H1 (cell line): ENCODE measurements around the gene KIF5A. TPM values are rescaled to one million over a fixed set of nuclear protein-coding genes. Genes with fewer than 3 reads are reported as not detected.
A peak's percentile ranks its signal among the peaks of the same experiment; 100 is the strongest.

ENCODE experiments used
- RAD21 ChIP-seq, 2 experiments: IDR thresholded peaks in 1 of 2; conservative IDR thresholded peaks in 1 of 2; 2 replicates each; pipeline ENCODE4 v1.6.1; 2011; ENCODE audit warnings: low read depth in 2 of 2, low read length in 2 of 2, improper control_type of control experiment in 1 of 2, inconsistent platforms in 1 of 2, mild to moderate bottlenecking in 1 of 2, moderate library complexity in 1 of 2
- SUZ12 ChIP-seq: fragments of 200-600 bp; sonication (generic); IDR thresholded peaks from 2 replicates; pipeline ENCODE4 v1.6.1; 2012; ENCODE audit warnings: mild to moderate bottlenecking, inconsistent platforms, low read length, moderate library complexity, mixed read lengths
- polyA plus RNA-seq, 7 experiments: library from polyadenylated mRNA; depleted of rRNA in 3 of 7; stranded (reverse) in 5 of 7; unstranded in 2 of 7; fragments of >200 nt in 5 of 7; fragments of 200-250 nt in 2 of 7; gene quantifications; 1 replicate in 5 of 7; 2 replicates in 1 of 7; 4 replicates in 1 of 7; pipeline versions ENCODE4 v1.2.1 to v1.2.3, GENCODE V29; 2011 to 2013; ENCODE audit warnings: missing spikeins in 2 of 7, mixed read lengths in 2 of 7
- total RNA-seq: library from RNA; stranded (reverse); fragmentation: NEBNext Ultra II Directional; extraction: Animal tissue kit (Norgen Biotek cat#: 25700); gene quantifications from 2 replicates; pipeline ENCODE4 v1.2.1, GENCODE V29; 2021

The KIF5A gene
- total and polyA plus RNA-seq, 2 of the 8 experiments (the other 6 are each of a cell fraction or from before 2014, with no cell fraction given): 10.7 to 21.9 TPM

DNA sequence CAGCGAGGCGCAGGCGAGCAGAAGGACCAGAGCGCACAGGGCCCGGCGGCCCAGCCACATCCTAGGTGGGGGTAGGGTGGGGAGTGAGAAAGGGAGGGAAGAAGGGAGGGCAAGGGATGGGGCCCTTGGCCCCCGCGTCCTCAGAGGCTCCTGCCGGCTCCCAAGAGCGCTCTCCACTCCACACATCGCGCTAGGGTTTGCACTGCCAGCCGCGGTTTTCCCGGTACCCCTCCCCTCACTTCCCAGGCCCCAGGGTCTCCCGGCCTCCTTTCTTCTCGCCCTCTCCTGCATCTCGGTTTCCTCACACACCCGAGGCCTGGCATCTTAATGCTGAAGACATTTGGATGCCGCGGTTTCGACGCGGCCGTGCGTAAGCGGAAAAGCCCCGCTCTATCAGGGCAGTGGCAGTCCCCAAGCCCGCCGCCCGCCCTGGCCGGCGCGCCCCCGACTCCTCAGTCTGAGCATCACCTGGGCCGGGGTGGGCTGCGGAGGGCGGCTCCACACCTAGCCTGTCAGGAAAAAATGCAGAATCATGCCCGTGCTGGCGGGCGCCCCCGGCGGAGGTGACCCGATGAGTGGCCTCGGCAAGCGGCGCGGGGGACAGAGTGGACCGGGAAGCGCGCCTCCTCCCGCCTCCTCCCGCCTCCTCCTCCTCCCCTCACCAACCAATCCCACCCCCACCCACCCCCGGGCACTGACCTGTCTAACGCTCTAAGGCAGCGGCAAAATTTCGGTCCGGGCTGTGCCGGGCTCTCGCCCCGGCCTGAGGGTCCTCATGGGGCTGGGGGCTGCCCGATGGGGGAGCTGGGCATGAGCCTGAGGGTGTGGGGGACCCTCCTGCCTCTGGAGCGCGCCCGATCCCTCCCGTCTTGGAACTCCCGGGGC lies 82.5 kb downstream of the KIF5A start (continued):
- TF ChIP-seq SUZ12: peak; percentile 92
- TF ChIP-seq RAD21 (IDR thresholded peaks at IDR 0.05 in 1 of 2, conservative IDR thresholded peaks at IDR 0.05 in 1 of 2; ENCODE audit: low read depth in 2 of 2, low read length in 2 of 2): no peak
